ENCODE measurements around the gene ASPN. TPM values are rescaled to one million over a fixed set of nuclear protein-coding genes. Genes with fewer than 3 reads are reported as not detected.

Gene ASPN
- polyA plus RNA-seq, 1 donor from 2014 or later, result 0.35 TPM

- Histone ChIP-seq H3F3A (ENCODE audit: insufficient read depth, low read length, poor library complexity, severe bottlenecking) (no peaks in the 10 kb centered on the region), H3K4me3 (ENCODE audit: low read length) (no peak overlapping the region), H3K9me3 (ENCODE audit: low read length) (no peaks in the 10 kb centered on the region), H3K27me3 (ENCODE audit: insufficient read depth, low read depth, low read length) (no peaks in the 10 kb centered on the region), H3K4me2 (ENCODE audit: low read length) (no peak overlapping the region), H3K79me2 (replicated peaks; ENCODE audit: insufficient read depth, low read length) (no peaks in the 10 kb centered on the region), H2AFZ (ENCODE audit: low read depth, low read length) (no peak overlapping the region), H3K9me2 (ENCODE audit: insufficient read depth, low read length) (no peaks in the 10 kb centered on the region), H3K36me3 (ENCODE audit: insufficient read depth, low read length) (no peaks in the 10 kb centered on the region), H3K27ac (ENCODE audit: low read length) (no peak overlapping the region), H3K9ac (ENCODE audit: low read length) (no peak overlapping the region), H4K20me1 (ENCODE audit: insufficient read depth) (no peaks in the 10 kb centered on the region)
- TF ChIP-seq SMC3 (conservative IDR thresholded peaks at IDR 0.05; ENCODE audit: poor library complexity), result no peak
- no peak for TF ChIP-seq EZH2 (IDR thresholded peaks at IDR 0.05; ENCODE audit: borderline replicate concordance, insufficient read depth, low read length, poor library complexity, severe bottlenecking)
- TF ChIP-seq MXI1 (conservative IDR thresholded peaks at IDR 0.05; ENCODE audit: poor library complexity, severe bottlenecking), result no peak
- TF ChIP-seq RAD21 (conservative IDR thresholded peaks at IDR 0.05), result no peak
- no peak for TF ChIP-seq TAF1 (IDR thresholded peaks at IDR 0.05; ENCODE audit: low read depth)
- TF ChIP-seq POLR2AphosphoS5 (IDR thresholded peaks at IDR 0.05), result no peak
These were observed 17.4 kb upstream of the ASPN start for GRCh38 chr9:92499701-92500100.

GRCh38 chr9:92496396-92497176, 14.3 kb upstream of the ASPN start:
- TF ChIP-seq MXI1 (conservative IDR thresholded peaks at IDR 0.05; ENCODE audit: poor library complexity, severe bottlenecking) (no peak), REST (IDR thresholded peaks at IDR 0.05; ENCODE audit: borderline replicate concordance) (no peak), TAF1 (IDR thresholded peaks at IDR 0.05; ENCODE audit: low read depth) (no peak), EP300 (conservative IDR thresholded peaks at IDR 0.05; ENCODE audit: poor library complexity, severe bottlenecking) (no peak), CTCF (IDR thresholded peaks at IDR 0.05; ENCODE audit: poor library complexity, severe bottlenecking) (no peak), SMC3 (conservative IDR thresholded peaks at IDR 0.05; ENCODE audit: poor library complexity) (no peak), EZH2 (IDR thresholded peaks at IDR 0.05; ENCODE audit: borderline replicate concordance, insufficient read depth, low read length, poor library complexity, severe bottlenecking) (no peak), POLR2AphosphoS5 (IDR thresholded peaks at IDR 0.05) (no peak), RAD21 (conservative IDR thresholded peaks at IDR 0.05) (no peak)
- no peaks in the 10 kb centered on the region for H4K20me1 ChIP-seq (ENCODE audit: insufficient read depth)
- no peaks in the 10 kb centered on the region for H3K79me2 ChIP-seq (replicated peaks; ENCODE audit: insufficient read depth, low read length)
- no peaks in the 10 kb centered on the region for H3K9me2 ChIP-seq (ENCODE audit: insufficient read depth, low read length)
- H3K27me3 ChIP-seq (ENCODE audit: insufficient read depth, low read depth, low read length), result no peaks in the 10 kb centered on the region
- no peak overlapping the region for H3K4me3 ChIP-seq (ENCODE audit: low read length)
- no peak overlapping the region for H3K4me2 ChIP-seq (ENCODE audit: low read length)
- no peak overlapping the region for H3K27ac ChIP-seq (ENCODE audit: low read length)
- H3K36me3 ChIP-seq (ENCODE audit: insufficient read depth, low read length), result no peaks in the 10 kb centered on the region
- no peak overlapping the region for H2AFZ ChIP-seq (ENCODE audit: low read depth, low read length)
- H3K9ac ChIP-seq (ENCODE audit: low read length), result no peak overlapping the region
- H3K9me3 ChIP-seq (ENCODE audit: low read length), result no peaks in the 10 kb centered on the region
- H3F3A ChIP-seq (ENCODE audit: insufficient read depth, low read length, poor library complexity, severe bottlenecking), result no peaks in the 10 kb centered on the region

Data from neural cell (in vitro differentiated cells).